ENCODE results near the gene FAM163B.

The FAM163B gene

DNA sequence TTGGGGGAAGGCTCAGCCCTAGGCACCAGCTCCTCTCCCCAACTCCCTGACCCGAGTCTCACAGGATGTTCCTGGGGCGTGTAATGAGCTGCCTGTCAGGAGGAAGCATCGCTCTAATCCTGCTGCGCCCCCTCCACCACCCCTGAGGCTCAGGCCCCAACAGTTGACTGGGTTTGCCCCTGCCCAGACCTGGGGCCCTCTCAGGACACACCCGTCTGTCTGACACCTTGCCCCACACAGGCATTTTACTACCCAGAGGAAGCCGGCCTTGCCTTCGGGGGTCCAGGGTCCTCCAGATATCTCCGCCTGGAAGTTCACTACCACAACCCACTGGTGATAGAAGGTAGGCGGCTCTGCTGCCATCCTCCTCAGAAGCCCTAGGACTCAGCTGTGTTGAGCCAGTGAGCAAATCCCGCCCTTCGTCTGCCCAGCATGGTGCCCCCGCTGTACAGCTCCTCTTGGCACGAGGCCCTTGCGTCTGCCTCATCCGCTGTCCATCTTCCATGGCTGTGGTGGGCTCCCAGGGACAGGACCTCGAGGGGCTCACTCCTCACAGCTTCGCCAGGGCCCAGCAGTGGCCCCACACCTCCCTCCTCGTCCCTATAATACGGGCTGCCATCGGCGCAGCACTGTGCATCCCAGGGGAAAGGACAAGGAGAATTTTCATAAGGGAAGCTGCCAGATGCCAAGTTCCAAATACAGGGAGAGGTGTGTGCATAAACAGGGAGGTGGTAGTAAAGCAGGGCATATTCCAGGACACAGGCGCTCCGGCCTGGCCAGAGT, 35.0 kb upstream of the FAM163B start:
- TF ChIP-seq GATA3 (IDR thresholded peaks at IDR 0.05; ENCODE audit: low read depth, low read length) (no peak), GATA2 (IDR thresholded peaks at IDR 0.05; ENCODE audit: low read depth, low read length) (no peak)

DNA sequence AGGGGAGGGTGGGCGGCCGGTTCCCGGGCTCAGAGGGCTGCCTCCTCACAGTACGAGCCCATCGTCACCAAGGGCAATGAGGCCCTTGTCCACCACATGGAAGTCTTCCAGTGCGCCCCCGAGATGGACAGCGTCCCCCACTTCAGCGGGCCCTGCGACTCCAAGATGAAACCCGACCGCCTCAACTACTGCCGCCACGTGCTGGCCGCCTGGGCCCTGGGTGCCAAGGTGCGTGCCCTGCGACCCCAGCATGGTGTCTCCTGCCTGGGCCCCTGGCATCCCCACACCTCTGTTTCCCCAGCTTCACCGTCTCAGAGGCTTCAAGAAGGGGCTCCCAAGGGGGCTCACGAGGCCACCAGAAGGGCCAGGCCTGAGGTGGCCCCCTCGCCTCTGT, 34.2 kb upstream of the FAM163B start:
- TF ChIP-seq GATA3 (IDR thresholded peaks at IDR 0.05; ENCODE audit: low read depth, low read length) (no peak), GATA2 (IDR thresholded peaks at IDR 0.05; ENCODE audit: low read depth, low read length) (no peak)

DNA sequence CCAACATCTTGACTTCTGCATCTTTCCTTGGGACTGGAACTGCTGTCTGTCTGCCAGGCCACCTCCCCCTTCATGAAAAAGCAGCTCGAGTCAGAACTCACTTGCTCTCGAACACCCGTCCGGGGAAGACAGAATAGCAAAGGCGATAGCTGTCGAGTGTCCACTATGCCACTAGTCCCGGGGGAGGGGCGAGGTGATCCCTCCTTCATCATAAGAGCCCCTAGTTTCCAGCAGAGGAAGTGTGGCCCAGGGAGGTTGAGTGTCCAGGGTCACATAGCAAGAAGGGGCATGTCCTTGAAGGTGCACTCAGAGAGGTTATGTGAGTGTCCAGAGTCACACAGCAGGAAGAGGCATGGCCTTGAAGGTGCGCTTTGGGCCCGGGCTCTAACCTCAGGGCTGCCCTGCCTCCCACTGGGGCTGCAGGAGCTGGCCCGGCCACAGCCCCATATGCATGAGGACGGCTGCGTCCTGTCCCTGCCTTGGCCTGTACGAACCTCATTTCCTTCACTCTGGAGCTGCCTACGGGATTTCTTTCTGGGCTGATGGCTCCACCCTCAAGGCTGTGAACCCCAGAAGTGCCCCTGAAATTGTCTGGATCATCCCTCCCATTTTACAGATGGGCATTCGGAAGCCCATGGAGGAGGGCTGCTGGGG, 33.6 kb upstream of the FAM163B start:
- no peak for TF ChIP-seq GATA2 (IDR thresholded peaks at IDR 0.05; ENCODE audit: low read depth, low read length)
- no peak for TF ChIP-seq GATA3 (IDR thresholded peaks at IDR 0.05; ENCODE audit: low read depth, low read length)

GRCh38 chr9:133641861-133642595, 32.8 kb upstream of the FAM163B start:
- no peak for TF ChIP-seq GATA2 (IDR thresholded peaks at IDR 0.05; ENCODE audit: low read depth, low read length)
- TF ChIP-seq GATA3 (IDR thresholded peaks at IDR 0.05; ENCODE audit: low read depth, low read length), result no peak

DNA sequence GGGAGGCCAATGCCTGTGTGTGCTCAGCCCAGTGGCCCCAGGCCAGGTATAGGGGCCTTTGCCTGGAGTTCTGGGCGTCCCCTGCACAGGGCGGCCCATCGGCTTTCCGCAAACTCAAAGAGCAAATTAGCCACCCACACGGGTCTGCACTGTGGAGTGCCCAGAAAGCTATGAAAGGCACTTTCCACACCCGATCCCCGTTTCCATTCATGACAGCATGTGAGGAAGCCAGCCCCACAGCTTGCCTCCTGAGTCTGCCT, 32.1 kb upstream of the FAM163B start:
- no peak for TF ChIP-seq GATA3 (IDR thresholded peaks at IDR 0.05; ENCODE audit: low read depth, low read length)
- TF ChIP-seq GATA2 (IDR thresholded peaks at IDR 0.05; ENCODE audit: low read depth, low read length), result no peak

DNA sequence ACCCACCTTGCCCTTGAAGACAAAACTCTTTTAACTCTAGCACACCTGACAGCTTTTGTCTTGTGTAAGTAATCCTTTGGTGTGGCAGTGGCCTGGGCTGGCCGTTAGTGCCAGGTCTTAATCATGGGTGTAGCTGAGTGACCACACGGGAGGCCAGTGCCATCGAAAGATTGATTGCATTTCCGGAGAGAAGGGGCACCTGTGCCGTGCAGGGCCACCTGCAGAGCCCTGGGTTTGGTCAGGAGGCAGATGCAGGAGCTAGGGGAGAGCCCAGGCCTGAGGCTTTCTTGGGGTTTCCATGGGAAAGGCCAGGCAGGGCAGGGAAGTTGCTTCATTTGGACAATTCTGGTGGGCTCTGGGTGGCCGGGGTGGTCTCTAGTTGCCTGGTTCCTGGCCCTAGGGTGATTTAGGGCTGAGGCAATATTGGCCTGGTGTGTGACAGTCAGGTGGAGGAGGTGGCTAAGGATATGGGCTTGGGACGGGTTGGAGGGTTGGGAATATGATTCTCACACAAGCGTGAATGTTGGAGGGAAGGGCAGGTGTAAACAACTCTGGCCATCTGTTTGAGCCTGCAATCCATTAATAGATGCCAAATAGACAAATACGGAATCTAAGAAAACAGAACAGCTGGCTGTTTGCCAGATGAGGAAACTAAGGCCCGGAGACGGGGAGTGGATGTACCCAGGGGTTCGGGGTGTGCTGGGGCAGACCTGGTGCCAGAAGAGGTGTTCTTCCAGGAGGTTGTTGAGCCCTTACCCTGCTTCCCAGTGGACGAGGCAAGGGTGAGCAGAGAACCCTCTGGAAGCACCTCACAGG, 31.6 kb upstream of the FAM163B start:
- TF ChIP-seq GATA3 (IDR thresholded peaks at IDR 0.05; ENCODE audit: low read depth, low read length), result no peak

- TF ChIP-seq GATA3 (IDR thresholded peaks at IDR 0.05; ENCODE audit: low read depth, low read length) (no peak), GATA2 (IDR thresholded peaks at IDR 0.05; ENCODE audit: low read depth, low read length) (no peak)
Observed at GRCh38 chr9:133640160-133640559, 31.0 kb upstream of the FAM163B start.

GRCh38 chr9:133639613-133640012, 30.4 kb upstream of the FAM163B start:
- no peak for TF ChIP-seq GATA2 (IDR thresholded peaks at IDR 0.05; ENCODE audit: low read depth, low read length)
- no peak for TF ChIP-seq GATA3 (IDR thresholded peaks at IDR 0.05; ENCODE audit: low read depth, low read length)

DNA sequence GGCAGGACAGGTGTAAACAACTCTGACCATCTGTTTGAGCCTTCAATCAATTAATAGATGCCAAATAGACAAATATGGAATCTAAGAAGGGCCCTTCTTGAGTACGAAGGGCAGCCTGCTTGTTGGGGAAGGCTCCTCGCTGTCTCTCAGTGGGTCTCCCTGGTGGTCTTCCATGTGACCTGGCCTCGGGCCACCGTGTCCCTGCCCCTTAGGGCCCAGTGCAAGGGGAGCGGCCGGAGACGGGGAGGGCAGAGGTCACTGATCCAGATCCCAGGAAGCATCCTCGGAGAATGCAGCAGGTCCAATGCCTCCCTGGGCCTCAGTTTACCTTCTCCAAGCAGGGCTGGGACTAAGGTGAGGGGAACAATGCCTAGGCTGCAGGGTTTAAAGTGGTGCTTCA, 29.5 kb upstream of the FAM163B start:
- TF ChIP-seq GATA3 (IDR thresholded peaks at IDR 0.05; ENCODE audit: low read depth, low read length) (no peak), GATA2 (IDR thresholded peaks at IDR 0.05; ENCODE audit: low read depth, low read length) (no peak)

- TF ChIP-seq GATA3 (IDR thresholded peaks at IDR 0.05; ENCODE audit: low read depth, low read length) (no peak), GATA2 (IDR thresholded peaks at IDR 0.05; ENCODE audit: low read depth, low read length) (no peak)
Observed at GRCh38 chr9:133638076-133638475, 28.9 kb upstream of the FAM163B start.

DNA sequence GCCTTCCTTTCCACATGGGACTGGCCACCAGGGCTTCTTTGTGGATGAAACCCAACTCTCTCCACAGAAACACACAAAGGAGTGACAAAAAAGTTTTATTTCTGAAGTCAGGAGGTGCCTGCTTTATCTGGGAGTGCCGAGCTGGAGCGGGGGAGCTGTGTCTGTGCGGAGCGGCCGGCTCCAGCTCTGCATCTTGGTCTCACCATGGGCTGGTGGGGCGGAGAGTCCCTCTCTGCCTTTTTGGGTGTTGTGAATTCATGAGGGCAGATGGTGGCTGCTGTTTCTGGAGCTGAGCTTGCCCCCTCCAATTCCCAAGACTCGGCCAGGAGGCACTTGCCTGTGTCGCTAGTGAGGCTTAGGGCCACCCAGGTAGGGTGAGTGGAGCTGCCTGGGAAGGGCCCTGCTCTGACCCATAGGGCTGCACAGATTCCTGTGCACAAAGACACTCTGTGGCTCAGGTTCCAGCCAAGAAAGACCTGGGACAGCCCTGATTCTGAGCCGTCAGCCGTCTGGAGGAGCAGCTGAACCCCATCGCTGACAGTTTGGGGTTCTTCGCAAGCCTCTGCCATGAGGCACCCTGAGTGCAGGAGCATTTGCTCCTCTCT, 28.4 kb upstream of the FAM163B start:
- TF ChIP-seq GATA2 (IDR thresholded peaks at IDR 0.05; ENCODE audit: low read depth, low read length) (no peak), GATA3 (IDR thresholded peaks at IDR 0.05; ENCODE audit: low read depth, low read length) (no peak)

- no peak for TF ChIP-seq GATA3 (IDR thresholded peaks at IDR 0.05; ENCODE audit: low read depth, low read length)
- no peak for TF ChIP-seq GATA2 (IDR thresholded peaks at IDR 0.05; ENCODE audit: low read depth, low read length)
Observed at GRCh38 chr9:133636902-133637301, 27.7 kb upstream of the FAM163B start.

DNA sequence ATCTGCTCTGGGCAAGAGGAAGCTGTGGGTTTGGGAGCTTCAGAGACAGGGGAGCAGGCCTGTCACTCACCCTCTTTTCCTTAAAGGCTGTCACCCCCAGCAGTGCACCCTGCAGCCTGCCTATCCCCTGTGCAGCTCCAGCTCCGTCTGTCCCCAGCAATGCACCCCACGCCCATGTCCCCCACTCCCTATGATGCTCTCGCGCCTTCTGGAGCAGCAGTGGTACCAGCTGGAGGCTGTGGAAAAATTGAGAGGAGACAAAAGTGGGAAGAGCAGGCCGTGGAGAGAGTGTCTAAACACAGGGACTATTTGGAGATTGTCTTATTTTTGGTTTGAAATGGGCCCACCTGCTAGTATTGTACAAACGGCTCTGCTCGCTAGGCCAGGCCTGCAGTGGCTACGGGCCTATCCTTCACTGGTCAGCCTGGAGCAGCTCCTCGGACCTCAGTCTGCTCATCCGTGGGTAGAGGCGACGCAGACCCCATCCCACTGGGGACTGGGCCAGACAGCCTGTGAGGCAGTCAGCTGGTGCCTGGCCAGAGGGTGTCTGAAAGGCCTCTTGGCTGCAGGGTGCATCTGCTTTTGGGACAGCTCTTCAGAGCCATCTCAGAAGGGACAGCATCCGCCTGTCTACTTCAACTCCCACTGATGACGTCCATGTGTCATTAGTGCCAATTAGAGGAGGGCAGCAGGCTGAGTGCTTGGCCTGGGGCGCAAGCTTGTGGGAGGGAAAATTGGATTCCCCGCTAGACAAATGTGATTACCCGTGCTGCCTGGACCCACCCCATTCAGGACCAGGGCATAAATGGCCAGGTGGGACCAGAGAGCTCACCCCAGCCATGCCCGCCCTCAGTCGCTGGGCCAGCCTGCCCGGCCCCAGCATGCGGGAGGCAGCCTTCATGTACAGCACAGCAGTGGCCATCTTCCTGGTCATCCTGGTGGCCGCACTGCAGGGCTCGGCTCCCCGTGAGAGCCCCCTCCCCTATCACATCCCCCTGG, 26.6 kb upstream of the FAM163B start, which contains the start of gene DBH:
TSS of gene DBH (plus strand) at position 831 of the 999 bp plus-strand sequence. CDS start at position 840, 9 bp downstream.
- no peak for TF ChIP-seq GATA3 (IDR thresholded peaks at IDR 0.05; ENCODE audit: low read depth, low read length)
- TF ChIP-seq GATA2 (IDR thresholded peaks at IDR 0.05; ENCODE audit: low read depth, low read length), result peak; percentile 45; the same call in 1 of the 2 replicates
